HG03575 (cell line): ENCODE results near the gene PHYHIPL.

Experiments
- ATAC-seq: cut with Tn5 transposase; IDR thresholded peaks from one replicate; pipeline ENCODE4 v1.9.1; 2021; ENCODE audit not compliant: unreplicated experiment, insufficient number of reproducible peaks, low FRiP score; ENCODE audit errors: extremely low read depth

Gene PHYHIPL

DNA sequence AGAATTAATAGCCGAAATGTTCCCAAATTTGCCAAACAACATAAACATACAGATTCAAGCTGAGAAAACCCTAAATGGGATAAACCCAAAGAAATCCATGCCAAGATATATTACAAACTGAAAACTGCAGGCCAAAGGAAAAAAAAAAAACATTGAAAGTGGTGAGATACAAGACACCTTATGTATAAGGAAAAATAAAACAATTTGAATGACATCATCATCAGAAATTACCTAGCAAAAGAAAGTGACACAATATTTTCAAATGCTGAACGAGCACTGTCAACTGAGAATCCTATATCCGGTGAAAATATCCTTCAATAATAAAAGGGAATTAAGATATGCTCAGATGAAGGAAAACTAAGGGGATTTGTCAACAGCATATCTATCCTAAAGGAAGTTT, 66.5 kb downstream of the PHYHIPL start:
- no peak for ATAC-seq

DNA sequence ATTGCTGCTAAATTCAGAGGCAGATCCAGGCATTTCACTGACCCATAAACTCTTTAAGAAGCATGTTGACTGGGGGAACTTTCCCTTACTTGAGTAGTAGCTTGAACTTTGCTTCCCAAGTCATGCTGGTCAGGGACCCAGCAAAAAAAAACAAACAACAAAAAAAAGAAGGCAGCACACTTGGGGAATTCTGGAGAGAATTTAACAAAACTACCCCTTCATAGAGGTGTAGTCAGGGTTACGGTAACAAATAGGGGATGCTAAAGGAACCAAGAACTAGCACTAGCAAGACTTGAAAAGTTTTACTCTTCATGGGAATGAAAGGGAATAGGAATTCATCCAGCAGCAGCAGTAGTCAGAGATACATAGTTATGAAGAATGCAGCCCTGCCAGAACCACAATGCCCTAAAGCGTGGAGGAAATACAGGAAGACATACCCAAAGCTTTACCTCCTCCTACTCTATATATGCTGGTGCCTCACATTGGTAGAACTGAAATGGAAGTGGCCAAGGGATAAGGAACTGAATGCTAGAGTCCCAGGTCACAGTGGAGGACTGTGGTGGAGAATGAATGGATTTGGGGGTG, 67.3 kb downstream of the PHYHIPL start:
- no peak for ATAC-seq

DNA sequence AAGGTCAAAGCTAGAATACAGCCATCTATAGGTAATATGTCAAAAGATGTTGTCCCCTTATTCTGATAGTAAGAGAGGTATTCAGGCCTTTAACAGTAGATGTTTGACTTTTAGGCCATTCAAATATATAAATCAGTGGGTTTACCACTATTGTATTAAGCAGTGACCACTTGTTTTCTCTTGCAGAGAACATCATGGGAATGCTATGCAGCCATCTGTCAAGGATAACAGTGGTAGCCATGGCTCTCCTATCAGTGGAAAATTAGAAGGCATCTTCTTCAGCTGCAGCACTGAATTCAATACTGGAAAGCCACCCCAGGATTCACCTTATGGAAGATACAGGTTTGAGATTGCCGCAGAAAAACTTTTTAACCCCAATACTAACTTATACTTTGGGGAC, 68.4 kb downstream of the PHYHIPL start:
- ATAC-seq: no peak

DNA sequence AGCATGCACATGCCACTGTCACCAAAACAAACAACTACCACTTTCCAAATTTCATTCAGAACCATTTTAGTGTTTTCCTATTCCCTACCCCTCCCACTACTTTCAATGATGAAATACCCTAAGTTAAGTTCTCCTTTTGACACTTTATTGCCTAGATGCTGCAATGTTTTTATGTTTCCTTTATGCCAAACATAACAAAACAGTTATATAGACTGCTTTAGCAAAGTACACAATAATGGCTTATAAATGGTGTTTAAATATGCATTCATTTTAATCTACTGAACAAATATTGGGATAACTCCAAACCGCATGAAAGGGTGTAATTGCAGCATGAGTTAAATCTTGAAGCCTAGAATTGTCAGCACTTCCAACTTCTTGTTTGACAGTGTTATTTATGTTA, 69.2 kb downstream of the PHYHIPL start:
- no peak for ATAC-seq

DNA sequence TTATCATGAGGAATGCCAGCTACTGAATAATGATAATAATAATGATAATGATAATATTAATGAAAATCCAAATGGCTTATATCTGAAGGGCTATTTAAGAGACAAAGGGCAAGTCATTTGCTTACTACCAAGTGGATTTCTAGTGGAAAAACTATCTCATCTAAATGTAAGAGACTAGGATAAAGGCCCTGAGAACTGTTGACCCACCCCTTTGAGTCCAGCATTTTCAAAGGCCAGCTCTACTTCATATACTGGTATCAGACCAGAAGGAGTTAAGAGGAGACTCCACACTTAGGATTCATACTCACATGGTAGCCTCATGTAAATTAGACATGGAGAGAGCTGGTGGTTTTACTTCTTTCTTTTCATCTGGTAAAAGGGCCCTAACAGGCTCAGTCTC, 76.0 kb downstream of the PHYHIPL start:
- no peak for ATAC-seq

DNA sequence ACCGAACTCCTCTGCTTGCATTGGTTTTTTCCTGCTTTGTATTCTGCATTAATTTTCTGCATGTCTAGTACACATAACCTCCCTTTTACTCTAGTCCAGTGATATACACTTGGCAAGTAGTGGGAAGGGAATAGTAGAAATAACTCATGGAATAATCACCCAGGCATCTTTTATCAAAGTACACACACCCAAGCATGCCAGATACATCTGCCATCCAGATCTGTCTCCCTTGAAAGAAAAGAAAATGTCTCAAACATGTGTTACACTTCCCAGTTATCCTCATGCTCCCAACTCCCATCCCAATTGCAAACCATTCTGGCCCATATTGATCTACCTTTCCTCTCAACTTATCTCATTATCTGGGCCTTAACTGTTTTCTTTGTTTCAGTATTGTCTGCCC, 79.0 kb downstream of the PHYHIPL start:
- no peak for ATAC-seq

DNA sequence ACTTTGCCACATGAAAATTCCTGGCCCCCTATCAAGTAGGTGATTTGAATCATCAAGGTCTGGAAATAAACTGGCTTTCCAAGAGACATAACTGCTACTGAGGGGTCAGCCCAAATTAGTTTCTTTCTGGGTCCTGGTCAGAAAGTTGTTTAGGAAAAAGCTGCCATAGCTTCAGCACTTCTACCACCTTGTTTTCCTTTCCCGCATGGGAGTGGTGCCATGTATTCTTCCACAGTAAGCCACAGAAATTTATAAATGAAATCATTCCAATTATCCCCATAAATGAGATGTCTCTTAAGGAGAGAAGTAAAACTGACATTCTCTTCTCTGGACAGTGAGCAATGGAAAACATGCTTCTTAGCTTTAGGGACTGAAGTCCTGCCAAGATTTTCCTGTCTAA, 80.8 kb downstream of the PHYHIPL start:
- no peak for ATAC-seq

DNA sequence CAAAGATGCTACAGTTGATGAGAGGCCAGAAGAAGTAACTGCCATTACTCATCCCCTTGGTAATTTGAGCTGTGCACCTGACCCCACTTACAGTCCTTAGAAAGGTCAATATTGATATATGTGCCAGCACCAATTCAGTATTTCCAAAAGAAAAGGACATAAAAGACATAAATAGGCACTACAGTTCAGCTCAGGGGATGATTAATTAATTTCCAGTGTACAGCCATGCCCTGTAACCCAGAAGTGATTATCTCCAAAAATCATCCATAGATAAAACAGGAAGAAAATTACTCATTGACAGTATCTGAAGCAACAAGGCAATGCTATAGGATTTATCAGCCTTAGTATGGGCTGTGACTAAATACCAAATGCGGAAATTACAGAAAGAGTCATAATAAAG, 82.4 kb downstream of the PHYHIPL start:
- ATAC-seq: no peak

DNA sequence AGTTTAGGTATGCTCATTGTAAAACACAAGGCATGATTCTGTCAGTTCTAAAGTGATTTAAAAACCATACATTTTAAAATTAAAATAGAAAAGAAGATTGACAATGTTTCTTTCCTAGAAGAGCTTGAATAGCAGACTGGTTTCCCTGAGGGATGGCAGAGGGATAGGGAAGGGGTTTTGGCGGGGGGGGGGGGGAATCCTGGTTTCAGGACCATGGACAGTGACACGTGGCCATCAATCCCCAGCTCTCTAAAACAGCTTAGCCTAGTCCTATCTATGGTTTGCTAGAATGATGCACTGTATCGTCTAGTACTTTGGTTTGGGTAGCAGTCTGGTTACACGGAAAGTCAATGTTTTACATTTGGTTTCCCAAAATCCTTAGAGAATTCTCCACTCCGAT, 88.7 kb downstream of the PHYHIPL start:
- no peak for ATAC-seq

DNA sequence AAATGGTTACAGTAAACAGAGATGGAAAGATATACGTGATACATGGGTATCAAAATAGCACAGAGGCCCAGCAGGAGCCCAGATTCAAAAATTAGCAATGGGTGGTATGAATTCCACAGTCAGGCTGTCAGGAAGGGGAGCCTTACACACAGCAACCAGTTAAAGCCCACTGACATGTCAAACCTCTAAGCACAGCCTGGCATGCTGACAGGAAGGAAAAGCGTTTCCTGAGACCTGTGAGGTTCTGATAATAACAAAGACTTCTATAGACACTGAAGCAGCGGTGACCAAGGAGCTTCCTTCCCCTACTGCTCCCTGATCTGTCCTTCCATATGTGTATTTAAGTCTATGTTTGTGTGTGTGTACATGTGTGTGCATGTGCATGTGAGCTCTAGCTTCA, 89.9 kb downstream of the PHYHIPL start:
- ATAC-seq: no peak

DNA sequence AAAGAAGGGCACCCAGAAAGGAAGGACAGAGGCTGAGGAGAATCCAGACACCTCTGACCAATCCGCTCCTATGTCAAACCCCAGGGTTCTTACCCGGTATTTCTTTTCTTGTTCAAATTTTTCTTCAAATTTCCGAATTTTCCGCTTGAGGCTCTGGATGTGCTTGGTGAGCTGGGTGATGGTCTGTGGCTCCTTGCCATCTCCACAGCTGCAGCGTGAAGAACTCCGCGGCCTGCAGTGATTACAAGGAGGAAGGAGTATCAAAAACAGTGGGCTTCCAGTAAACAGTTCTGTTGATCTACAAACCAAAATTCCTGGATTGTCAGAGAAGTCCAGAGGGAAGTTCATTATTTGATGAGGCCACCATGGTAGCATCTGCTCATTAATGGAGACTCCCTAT, 92.0 kb downstream of the PHYHIPL start:
- ATAC-seq: no peak

DNA sequence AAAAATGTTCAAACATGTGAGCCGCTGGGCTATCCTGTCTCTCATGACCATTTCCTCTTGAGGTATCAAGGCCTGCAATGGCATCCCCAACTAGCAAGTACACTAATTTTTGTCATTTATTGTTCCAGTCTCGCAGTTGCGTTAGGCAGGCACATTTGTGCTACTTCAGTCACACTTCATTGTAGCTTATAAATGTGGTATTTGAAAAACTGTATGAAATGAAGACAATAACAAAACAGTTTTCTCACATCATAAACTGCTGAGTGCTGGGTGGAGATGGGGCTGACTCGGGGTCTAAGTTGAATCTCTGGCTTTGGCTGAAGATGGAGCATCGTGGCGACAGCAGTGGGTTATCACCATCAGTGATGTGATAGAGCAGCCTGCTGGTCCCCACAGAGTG, 93.2 kb downstream of the PHYHIPL start:
- ATAC-seq: no peak

DNA sequence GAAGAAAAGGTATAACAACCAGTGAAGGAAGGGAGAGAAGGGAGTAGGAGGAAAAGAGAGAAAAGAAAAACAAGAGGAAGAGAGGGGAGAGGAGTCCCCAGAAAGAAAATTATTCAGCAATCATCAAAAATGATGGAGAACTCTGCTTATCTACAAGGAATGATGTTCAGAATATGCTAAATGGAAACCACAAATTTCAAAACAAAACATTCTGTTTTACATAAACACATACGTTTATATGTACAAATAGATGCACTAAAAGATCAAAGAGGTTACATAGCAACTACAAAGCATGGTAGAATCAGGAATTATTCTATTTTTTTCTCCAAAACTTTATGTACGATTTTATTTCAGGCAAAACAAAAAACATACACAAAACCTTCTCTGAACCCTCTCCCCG, 94.0 kb downstream of the PHYHIPL start:
- no peak for ATAC-seq

DNA sequence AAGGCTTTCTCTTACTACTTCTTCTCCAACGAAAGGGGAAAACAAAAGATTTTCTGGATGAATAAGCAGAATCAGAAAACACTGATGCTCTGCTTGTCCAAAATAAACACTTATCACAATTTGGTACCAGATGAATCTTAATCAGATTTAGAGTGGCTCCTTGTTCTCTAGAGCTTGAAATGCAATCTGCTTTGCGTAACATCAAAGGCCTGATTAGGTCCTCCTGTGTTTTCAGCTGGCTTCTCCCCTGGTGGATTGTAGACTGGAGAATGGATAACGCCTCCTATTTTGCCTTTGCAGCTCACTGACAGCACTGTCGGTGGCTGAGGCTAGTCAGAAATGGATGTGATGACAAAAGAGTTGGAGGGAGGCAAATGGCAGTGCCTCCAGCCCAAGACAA, 94.7 kb downstream of the PHYHIPL start:
- ATAC-seq: no peak

DNA sequence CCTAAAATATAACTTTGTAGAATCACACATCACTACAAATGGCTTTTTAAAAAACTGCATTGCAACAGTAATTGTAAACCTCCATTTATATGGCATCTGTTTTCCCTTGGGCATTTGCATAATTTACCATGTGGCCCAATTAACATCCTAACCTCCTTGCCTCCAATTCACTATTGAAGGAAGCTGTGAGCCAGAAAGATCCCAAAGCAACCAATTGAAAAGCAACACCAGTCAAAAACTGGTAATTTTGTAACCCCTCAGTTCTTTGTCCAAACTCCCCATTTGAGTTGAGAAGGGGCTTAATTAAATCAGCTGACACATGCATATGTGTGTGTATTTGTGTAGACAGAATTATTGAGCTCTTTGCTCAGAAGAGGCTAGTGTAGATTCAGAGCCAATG, 95.6 kb downstream of the PHYHIPL start:
- ATAC-seq: no peak

DNA sequence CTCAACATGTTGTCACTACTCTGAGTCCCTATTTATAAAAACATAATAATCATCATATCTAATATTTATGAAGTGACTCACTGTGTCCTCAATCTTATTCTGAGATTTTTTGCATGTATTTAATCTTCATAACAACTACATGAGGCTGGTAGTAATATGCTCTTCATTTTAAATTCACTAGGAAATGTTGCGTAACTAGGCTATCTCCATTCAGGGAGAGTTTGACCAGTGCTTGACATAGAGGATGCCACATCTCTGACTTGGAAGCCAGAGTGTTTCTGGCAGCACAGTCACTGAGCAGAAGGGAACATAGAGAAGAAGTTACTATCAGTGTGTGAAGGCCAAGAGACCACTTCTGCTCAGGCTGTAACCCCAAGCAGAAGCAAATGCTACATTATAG, 97.0 kb downstream of the PHYHIPL start:
- ATAC-seq: no peak

DNA sequence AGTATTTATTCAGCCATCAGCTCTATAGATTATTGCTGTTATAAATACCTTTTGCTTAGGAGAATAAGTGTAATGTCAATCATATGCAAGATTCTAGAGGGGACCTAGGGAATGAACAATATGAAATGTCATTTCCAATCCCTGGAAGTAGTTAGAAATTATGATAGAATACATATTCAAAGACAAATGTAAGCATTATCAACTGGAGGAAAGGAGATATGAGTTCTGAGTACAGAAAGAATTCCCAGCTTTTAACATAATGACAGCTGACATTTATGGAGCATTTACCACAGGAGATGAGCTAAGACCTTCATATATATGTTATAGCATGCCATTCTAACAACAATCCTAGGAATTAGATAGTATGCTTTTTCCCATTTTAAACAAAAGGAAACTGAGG, 99.7 kb downstream of the PHYHIPL start:
- ATAC-seq: no peak

DNA sequence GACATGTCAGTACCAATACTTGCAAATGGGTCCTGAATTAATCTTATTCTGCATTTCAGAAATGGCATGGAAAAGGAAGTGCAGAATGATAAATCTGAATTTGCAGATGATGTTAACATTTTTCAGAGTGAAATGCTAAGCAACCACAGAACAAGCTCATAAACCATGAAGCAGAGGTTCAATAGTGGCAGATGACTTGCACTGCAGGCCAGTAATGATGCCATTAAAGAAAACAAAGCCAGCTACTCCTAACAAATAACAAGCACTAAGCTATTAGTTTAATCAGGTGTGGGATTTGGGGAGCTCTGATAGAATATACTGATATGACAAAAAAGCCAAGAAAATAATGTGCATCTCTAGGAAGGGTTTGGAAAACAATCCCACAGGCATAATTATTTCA, 100.5 kb downstream of the PHYHIPL start:
- ATAC-seq: no peak

DNA sequence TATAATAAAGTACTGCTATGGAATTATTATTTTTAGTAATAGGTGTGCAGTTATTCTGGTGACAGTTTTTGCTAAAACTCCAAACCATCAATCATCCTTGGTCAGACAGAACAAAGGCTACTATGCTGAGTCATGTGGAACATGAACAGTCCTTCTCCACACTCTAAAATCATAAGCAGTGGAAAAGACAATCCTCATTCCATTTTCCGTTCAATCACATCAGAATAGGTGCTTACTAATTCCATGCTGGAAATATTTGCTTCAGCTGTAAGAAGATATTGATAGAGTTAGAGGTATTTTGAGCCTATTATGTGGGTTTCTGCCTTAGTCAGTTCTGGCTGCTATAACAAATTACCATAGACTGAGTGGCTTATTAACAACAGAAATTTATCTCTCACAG, 103.0 kb downstream of the PHYHIPL start:
- no peak for ATAC-seq

DNA sequence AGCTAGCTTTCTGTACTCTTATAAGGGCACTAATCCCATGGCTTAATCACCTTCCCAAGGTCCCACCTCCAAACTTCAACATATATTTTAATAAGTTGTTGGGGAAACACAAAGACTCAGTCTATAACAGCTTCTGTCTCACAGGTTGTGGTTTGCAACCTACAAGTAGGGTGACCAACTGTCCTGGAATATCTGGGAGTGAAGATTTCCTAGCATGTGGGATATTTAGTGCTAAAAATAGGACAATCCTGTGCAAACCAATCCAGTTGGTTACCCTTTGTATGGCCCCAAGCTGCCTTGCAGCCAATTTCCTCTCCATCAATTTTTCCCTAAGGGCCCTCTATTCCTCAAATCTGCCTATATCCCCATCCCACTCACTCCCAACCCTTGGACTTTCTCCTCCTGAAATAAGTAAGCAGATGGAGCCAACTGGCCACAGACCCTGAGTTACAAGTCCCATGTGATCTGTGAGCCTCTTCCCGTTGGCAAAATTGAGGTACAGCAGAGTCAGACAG, 103.6 kb downstream of the PHYHIPL start:
- no peak for ATAC-seq

DNA sequence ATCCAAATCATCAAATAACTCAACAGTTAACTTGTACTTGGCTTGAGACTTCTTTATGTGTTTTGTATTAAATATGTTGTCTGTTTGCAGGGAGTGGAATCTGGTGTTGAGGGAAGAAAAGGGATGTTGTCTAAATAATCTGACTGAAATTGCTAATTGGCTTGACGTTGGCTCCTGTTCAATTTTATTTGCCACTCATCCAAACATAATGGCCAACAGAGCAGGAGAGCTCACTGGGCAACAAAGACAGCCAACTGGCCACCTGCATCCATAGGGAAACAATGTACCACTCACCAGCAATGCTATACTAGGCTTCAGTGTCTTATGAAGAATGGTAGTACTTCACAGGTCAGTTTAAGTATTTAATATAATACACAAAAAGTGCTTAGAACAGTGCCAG, 105.4 kb downstream of the PHYHIPL start:
- no peak for ATAC-seq
